WTC11 (cell line): ENCODE measurements around the gene FAM168B.

Source experiments
- IRF2 ChIP-seq: sonication (generic); formaldehyde crosslinking; IDR thresholded peaks from 2 replicates; pipeline ENCODE4 v1.8.0; 2022; ENCODE audit warnings: low read depth, missing genetic modification reagents, borderline replicate concordance
- MXD4 ChIP-seq: fragments of 250-450 bp; sonication (Bioruptor Pico); IDR thresholded peaks from 2 replicates; pipeline ENCODE4 v1.8.0; 2021; ENCODE audit warnings: mild to moderate bottlenecking, moderate library complexity, borderline replicate concordance
- NR3C1 ChIP-seq: sonication (generic); formaldehyde crosslinking; conservative IDR thresholded peaks from 2 replicates; pipeline ENCODE4 v1.8.1; 2023; ENCODE audit warnings: low read depth, mild to moderate bottlenecking, missing genetic modification reagents
- TP53 ChIP-seq: sonication (generic); formaldehyde crosslinking; IDR thresholded peaks from 2 replicates; pipeline ENCODE4 v1.8.1; 2023; ENCODE audit warnings: mild to moderate bottlenecking, missing genetic modification reagents
- ZNF263 ChIP-seq: sonication (generic); formaldehyde crosslinking; IDR thresholded peaks from 2 replicates; pipeline ENCODE4 v1.8.1; 2022; ENCODE audit warnings: low read depth, mild to moderate bottlenecking, moderate library complexity, missing genetic modification reagents
- TF ChIP-seq, protein P1 (sequence below): fragments of 200-600 bp; IDR thresholded peaks from 2 replicates; pipeline ENCODE4 v1.8.0; 2022; ENCODE audit warnings: antibody characterized with exemption
- TF ChIP-seq, protein P2 (sequence below): sonication (generic); formaldehyde crosslinking; IDR thresholded peaks from 2 replicates; pipeline ENCODE4 v1.8.0; 2022; ENCODE audit warnings: mild to moderate bottlenecking, missing genetic modification reagents
- TF ChIP-seq, protein P3 (sequence below): sonication (generic); formaldehyde crosslinking; IDR thresholded peaks from 2 replicates; pipeline ENCODE4 v1.8.1; 2023; ENCODE audit warnings: mild to moderate bottlenecking, missing genetic modification reagents, moderate library complexity
- TF ChIP-seq, protein P4 (sequence below): sonication (generic); formaldehyde crosslinking; IDR thresholded peaks from 2 replicates; pipeline ENCODE4 v1.8.0; 2023; ENCODE audit warnings: missing genetic modification reagents, mild to moderate bottlenecking, borderline replicate concordance
- TF ChIP-seq, protein P5 (sequence below): sonication (generic); formaldehyde crosslinking; IDR thresholded peaks from 2 replicates; pipeline ENCODE4 v1.8.0; 2023; ENCODE audit warnings: missing genetic modification reagents
- TF ChIP-seq, protein P6 (sequence below): sonication (generic); formaldehyde crosslinking; IDR thresholded peaks from 2 replicates; pipeline ENCODE4 v1.8.0; 2022; ENCODE audit warnings: mild to moderate bottlenecking, missing genetic modification reagents
- TF ChIP-seq, protein P7 (sequence below): sonication (generic); formaldehyde crosslinking; IDR thresholded peaks from 2 replicates; pipeline ENCODE4 v1.8.0; 2022; ENCODE audit warnings: mild to moderate bottlenecking, missing genetic modification reagents

DNA sequence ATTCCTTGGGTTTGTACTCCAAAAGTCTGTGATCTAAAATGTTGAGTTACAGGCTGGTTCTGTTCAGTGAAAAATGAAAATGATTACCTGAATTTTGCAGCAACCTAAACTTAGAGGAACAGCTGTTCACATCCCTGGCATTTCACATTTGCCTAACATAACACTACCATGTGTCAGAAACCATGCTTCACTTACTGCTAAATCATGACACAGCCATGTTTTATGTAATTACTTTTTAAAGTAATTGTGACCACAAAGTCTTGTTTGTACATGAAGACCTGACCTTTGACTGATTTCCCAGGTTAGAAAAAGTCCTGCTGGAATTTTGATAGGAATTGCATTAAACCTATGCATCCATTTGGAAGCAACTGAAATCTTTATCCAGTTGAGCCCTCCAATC is 79.1 kb downstream of the FAM168B start:
- TF ChIP-seq, protein P1, sequence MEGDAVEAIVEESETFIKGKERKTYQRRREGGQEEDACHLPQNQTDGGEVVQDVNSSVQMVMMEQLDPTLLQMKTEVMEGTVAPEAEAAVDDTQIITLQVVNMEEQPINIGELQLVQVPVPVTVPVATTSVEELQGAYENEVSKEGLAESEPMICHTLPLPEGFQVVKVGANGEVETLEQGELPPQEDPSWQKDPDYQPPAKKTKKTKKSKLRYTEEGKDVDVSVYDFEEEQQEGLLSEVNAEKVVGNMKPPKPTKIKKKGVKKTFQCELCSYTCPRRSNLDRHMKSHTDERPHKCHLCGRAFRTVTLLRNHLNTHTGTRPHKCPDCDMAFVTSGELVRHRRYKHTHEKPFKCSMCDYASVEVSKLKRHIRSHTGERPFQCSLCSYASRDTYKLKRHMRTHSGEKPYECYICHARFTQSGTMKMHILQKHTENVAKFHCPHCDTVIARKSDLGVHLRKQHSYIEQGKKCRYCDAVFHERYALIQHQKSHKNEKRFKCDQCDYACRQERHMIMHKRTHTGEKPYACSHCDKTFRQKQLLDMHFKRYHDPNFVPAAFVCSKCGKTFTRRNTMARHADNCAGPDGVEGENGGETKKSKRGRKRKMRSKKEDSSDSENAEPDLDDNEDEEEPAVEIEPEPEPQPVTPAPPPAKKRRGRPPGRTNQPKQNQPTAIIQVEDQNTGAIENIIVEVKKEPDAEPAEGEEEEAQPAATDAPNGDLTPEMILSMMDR: no peak
- TF ChIP-seq IRF2 (CRISPR knock-in tag) (no peak), MXD4 (CRISPR knock-in tag) (no peak), ZNF263 (no peak), NR3C1 (CRISPR knock-in tag) (no peak), TP53 (CRISPR knock-in tag) (no peak)
- TF ChIP-seq, protein P2, sequence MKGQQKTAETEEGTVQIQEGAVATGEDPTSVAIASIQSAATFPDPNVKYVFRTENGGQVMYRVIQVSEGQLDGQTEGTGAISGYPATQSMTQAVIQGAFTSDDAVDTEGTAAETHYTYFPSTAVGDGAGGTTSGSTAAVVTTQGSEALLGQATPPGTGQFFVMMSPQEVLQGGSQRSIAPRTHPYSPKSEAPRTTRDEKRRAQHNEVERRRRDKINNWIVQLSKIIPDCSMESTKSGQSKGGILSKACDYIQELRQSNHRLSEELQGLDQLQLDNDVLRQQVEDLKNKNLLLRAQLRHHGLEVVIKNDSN (CRISPR knock-in tag): no peak
- TF ChIP-seq, protein P3, sequence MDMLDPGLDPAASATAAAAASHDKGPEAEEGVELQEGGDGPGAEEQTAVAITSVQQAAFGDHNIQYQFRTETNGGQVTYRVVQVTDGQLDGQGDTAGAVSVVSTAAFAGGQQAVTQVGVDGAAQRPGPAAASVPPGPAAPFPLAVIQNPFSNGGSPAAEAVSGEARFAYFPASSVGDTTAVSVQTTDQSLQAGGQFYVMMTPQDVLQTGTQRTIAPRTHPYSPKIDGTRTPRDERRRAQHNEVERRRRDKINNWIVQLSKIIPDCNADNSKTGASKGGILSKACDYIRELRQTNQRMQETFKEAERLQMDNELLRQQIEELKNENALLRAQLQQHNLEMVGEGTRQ: no peak
- TF ChIP-seq, protein P4, sequence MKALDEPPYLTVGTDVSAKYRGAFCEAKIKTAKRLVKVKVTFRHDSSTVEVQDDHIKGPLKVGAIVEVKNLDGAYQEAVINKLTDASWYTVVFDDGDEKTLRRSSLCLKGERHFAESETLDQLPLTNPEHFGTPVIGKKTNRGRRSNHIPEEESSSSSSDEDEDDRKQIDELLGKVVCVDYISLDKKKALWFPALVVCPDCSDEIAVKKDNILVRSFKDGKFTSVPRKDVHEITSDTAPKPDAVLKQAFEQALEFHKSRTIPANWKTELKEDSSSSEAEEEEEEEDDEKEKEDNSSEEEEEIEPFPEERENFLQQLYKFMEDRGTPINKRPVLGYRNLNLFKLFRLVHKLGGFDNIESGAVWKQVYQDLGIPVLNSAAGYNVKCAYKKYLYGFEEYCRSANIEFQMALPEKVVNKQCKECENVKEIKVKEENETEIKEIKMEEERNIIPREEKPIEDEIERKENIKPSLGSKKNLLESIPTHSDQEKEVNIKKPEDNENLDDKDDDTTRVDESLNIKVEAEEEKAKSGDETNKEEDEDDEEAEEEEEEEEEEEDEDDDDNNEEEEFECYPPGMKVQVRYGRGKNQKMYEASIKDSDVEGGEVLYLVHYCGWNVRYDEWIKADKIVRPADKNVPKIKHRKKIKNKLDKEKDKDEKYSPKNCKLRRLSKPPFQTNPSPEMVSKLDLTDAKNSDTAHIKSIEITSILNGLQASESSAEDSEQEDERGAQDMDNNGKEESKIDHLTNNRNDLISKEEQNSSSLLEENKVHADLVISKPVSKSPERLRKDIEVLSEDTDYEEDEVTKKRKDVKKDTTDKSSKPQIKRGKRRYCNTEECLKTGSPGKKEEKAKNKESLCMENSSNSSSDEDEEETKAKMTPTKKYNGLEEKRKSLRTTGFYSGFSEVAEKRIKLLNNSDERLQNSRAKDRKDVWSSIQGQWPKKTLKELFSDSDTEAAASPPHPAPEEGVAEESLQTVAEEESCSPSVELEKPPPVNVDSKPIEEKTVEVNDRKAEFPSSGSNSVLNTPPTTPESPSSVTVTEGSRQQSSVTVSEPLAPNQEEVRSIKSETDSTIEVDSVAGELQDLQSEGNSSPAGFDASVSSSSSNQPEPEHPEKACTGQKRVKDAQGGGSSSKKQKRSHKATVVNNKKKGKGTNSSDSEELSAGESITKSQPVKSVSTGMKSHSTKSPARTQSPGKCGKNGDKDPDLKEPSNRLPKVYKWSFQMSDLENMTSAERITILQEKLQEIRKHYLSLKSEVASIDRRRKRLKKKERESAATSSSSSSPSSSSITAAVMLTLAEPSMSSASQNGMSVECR (CRISPR knock-in tag): no peak
- TF ChIP-seq, protein P5, sequence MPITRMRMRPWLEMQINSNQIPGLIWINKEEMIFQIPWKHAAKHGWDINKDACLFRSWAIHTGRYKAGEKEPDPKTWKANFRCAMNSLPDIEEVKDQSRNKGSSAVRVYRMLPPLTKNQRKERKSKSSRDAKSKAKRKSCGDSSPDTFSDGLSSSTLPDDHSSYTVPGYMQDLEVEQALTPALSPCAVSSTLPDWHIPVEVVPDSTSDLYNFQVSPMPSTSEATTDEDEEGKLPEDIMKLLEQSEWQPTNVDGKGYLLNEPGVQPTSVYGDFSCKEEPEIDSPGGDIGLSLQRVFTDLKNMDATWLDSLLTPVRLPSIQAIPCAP (CRISPR knock-in tag): no peak
- TF ChIP-seq, protein P6, sequence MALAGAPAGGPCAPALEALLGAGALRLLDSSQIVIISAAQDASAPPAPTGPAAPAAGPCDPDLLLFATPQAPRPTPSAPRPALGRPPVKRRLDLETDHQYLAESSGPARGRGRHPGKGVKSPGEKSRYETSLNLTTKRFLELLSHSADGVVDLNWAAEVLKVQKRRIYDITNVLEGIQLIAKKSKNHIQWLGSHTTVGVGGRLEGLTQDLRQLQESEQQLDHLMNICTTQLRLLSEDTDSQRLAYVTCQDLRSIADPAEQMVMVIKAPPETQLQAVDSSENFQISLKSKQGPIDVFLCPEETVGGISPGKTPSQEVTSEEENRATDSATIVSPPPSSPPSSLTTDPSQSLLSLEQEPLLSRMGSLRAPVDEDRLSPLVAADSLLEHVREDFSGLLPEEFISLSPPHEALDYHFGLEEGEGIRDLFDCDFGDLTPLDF (CRISPR knock-in tag): no peak
- TF ChIP-seq, protein P7, sequence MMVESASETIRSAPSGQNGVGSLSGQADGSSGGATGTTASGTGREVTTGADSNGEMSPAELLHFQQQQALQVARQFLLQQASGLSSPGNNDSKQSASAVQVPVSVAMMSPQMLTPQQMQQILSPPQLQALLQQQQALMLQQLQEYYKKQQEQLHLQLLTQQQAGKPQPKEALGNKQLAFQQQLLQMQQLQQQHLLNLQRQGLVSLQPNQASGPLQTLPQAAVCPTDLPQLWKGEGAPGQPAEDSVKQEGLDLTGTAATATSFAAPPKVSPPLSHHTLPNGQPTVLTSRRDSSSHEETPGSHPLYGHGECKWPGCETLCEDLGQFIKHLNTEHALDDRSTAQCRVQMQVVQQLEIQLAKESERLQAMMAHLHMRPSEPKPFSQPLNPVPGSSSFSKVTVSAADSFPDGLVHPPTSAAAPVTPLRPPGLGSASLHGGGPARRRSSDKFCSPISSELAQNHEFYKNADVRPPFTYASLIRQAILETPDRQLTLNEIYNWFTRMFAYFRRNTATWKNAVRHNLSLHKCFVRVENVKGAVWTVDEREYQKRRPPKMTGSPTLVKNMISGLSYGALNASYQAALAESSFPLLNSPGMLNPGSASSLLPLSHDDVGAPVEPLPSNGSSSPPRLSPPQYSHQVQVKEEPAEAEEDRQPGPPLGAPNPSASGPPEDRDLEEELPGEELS (CRISPR knock-in tag): no peak
